ENCODE measurements around the gene CREM. TPM values are rescaled to one million over a fixed set of nuclear protein-coding genes. Genes with fewer than 3 reads are reported as not detected.

The CREM gene
- total and polyA plus RNA-seq, 12 donors: 37.8 to 91.7 (median 57.6) TPM

DNA sequence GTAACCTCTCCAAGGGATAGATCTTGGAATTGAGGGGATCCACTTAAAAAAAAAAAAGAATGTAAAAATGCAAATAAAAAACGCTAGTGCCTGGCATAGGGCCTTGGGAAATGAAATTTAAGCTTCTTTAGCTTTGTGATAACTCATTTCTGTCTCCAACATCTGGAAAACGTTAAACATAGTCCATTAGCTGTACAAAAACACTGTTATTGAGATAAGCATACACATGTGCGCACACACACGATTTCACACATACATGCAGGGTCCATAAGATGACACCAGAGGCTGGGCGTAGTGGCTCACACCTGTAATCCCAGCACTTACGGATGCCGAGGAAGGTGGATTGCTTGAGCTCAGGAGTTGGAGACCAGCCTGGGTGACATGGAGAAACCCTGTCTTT, 22.8 kb upstream of the CREM start:
- intact Hi-C loops (cut with DNase I): no loop called here
- no peak overlapping the region for H3K27ac ChIP-seq
- TF ChIP-seq, protein P1, sequence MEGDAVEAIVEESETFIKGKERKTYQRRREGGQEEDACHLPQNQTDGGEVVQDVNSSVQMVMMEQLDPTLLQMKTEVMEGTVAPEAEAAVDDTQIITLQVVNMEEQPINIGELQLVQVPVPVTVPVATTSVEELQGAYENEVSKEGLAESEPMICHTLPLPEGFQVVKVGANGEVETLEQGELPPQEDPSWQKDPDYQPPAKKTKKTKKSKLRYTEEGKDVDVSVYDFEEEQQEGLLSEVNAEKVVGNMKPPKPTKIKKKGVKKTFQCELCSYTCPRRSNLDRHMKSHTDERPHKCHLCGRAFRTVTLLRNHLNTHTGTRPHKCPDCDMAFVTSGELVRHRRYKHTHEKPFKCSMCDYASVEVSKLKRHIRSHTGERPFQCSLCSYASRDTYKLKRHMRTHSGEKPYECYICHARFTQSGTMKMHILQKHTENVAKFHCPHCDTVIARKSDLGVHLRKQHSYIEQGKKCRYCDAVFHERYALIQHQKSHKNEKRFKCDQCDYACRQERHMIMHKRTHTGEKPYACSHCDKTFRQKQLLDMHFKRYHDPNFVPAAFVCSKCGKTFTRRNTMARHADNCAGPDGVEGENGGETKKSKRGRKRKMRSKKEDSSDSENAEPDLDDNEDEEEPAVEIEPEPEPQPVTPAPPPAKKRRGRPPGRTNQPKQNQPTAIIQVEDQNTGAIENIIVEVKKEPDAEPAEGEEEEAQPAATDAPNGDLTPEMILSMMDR (IDR thresholded peaks at IDR 0.05): no peak
- no peaks in the 10 kb centered on the region for H3K36me3 ChIP-seq
- no peak overlapping the region for H3K4me3 ChIP-seq
- no peaks in the 10 kb centered on the region for H3K9me3 ChIP-seq
- DNase-seq (no peak), ATAC-seq (no peak)
- 61 to 66% methylated on average over 7 of the region's 7 CpGs for WGBS, 2 donors
- H3K4me1 ChIP-seq: no peaks in the 10 kb centered on the region
- no peaks in the 10 kb centered on the region for H3K27me3 ChIP-seq

DNA sequence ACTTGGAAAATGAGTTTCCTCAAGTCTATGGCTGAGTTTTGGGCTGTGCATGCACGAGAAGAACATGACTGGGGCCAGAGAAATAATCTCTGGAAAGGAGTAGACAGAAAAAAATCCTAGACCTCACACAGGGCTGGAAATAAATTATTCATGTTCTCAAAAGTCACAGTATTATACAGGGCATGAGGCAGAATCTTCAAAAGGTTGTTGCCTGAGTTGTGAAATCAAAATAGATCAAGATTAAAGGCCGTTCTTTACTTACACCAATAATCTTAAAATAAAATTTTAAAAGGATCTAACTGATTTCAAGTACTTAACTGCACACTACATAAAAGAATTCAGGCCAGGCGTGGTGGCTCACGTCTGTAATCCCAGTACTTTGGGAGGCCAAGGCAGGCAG, 14.1 kb upstream of the CREM start:
- intact Hi-C loops (cut with DNase I): loop anchor here in 1 of 10 donors (10.0 kb wide), 1 partner anchor 462 kb away; no protein-coding TSS in a partner anchor
- no peak for ATAC-seq
- H3K27ac ChIP-seq: no peak overlapping the region

DNA sequence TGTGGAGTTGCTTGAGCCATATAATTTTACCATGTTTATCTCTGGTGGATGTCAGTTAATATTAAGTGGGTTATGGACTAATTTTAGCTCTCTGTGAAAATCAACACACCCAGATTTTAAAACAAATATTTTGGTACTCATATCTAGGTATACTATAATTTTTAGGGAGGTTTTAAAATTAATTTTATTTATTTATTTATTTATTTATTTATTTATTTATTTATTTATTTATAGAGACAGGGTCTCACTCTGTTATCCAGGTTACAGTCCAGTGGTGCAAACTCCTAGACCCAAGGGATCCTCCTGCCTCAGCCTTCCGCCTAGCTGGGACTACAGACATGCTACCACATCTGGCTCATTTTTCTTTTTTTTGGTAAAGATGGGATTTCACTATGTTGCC, 7.3 kb upstream of the CREM start:
- TF ChIP-seq, protein P1 (IDR thresholded peaks at IDR 0.05): no peak
- no peaks in the 10 kb centered on the region for H3K36me3 ChIP-seq
- no peaks in the 10 kb centered on the region for H3K27me3 ChIP-seq
- no peaks in the 10 kb centered on the region for H3K9me3 ChIP-seq
- intact Hi-C loops (cut with DNase I): loop anchor here in 1 of 10 donors (10.0 kb wide), 1 partner anchor 455 kb away; no protein-coding TSS in a partner anchor
- no peak overlapping the region for H3K4me3 ChIP-seq
- 87 to 95% methylated on average over 1 of the region's 1 CpG for WGBS, 2 donors
- DNase-seq: no peak
- no peaks in the 10 kb centered on the region for H3K4me1 ChIP-seq
- no peak for ATAC-seq
- no peak overlapping the region for H3K27ac ChIP-seq

More for the DNA sequence above, 14.1 kb upstream of the CREM start:
- no peaks in the 10 kb centered on the region for H3K27me3 ChIP-seq
- DNase-seq: no peak
- no peaks in the 10 kb centered on the region for H3K9me3 ChIP-seq
- no peak overlapping the region for H3K4me3 ChIP-seq
- WGBS, 2 donors: 80 to 90% methylated on average over 4 of the region's 4 CpGs
- no peaks in the 10 kb centered on the region for H3K36me3 ChIP-seq
- H3K4me1 ChIP-seq: no peaks in the 10 kb centered on the region
- TF ChIP-seq, protein P1 (IDR thresholded peaks at IDR 0.05): no peak

DNA sequence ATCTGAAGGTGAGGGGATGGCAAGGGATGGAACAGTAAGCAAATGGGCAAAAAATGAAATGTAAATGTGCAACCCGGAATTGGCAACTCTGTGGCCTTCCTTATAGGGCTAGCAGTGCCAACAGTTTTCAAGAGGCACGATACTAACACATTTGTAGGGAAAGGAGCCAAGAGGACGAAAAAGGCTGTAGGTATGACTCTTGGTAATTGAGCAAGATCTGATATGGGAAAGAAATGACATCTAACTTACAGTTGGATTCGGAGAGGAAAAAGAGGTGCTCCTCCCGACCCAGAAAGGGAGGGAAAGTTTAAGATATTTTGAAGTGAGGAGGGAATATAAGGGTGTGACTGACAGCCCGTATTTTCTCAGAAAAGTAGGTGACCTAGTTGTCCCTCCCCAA, 2.1 kb upstream of the CREM start:
- Histone ChIP-seq H3K36me3 (no peaks in the 10 kb centered on the region), H3K4me1 (peaks cover 3 to 25% (median 14%) of the 10 kb centered on the region in 9 donors), H3K27me3 (no peaks in the 10 kb centered on the region), H3K4me3 (no peak overlapping the region), H3K27ac (peak overlapping the region in 3 of 10 donors; percentile 3 to 23 (median 16)), H3K9me3 (no peaks in the 10 kb centered on the region)
- intact Hi-C loops (cut with DNase I): loop anchor here in 5 of 10 donors (5.0 to 10.0 kb wide), 3 partner anchors 93 to 440 kb away; partner anchors contain the start of gene CCNY (in 3 of the 5)
- TF ChIP-seq, protein P1 (IDR thresholded peaks at IDR 0.05): no peak
- WGBS, 2 donors: 40 to 52% methylated on average over 6 of the region's 6 CpGs
- no peak for ATAC-seq
- no peak for DNase-seq

Measured in heart right ventricle (tissue), 16 donors.